ENCODE data around the gene SEPTIN7.

The SEPTIN7 gene

GRCh38 chr7:35828817-35829216 lies 28.0 kb downstream of the SEPTIN7 start:
- no peak for TF ChIP-seq CTCF (IDR thresholded peaks at IDR 0.05; ENCODE audit: borderline replicate concordance, insufficient read depth, low read depth, low read length)
- no peak overlapping the region for H3K4me3 ChIP-seq (ENCODE audit: low read depth, low read length)

- no peak overlapping the region for H3K4me3 ChIP-seq (ENCODE audit: low read depth, low read length)
- no peak for TF ChIP-seq CTCF (IDR thresholded peaks at IDR 0.05; ENCODE audit: borderline replicate concordance, insufficient read depth, low read depth, low read length)
Measured at GRCh38 chr7:35831208-35831607, 30.4 kb downstream of the SEPTIN7 start.

GRCh38 chr7:35839860-35840854 lies 39.3 kb downstream of the SEPTIN7 start:
- TF ChIP-seq CTCF (IDR thresholded peaks at IDR 0.05; ENCODE audit: borderline replicate concordance, insufficient read depth, low read depth, low read length) = no peak
- no peak overlapping the region for H3K4me3 ChIP-seq (ENCODE audit: low read depth, low read length)

GRCh38 chr7:35846816-35847412 lies 46.1 kb downstream of the SEPTIN7 start:
- TF ChIP-seq CTCF (IDR thresholded peaks at IDR 0.05; ENCODE audit: borderline replicate concordance, insufficient read depth, low read depth, low read length) = no peak

GRCh38 chr7:35848725-35849124 lies 47.9 kb downstream of the SEPTIN7 start:
- TF ChIP-seq CTCF (IDR thresholded peaks at IDR 0.05; ENCODE audit: borderline replicate concordance, insufficient read depth, low read depth, low read length) = no peak
- H3K4me3 ChIP-seq (ENCODE audit: low read depth, low read length) = no peak overlapping the region

More at GRCh38 chr7:35846816-35847412, 46.1 kb downstream of the SEPTIN7 start:
- H3K4me3 ChIP-seq (ENCODE audit: low read depth, low read length) = no peak overlapping the region

- H3K4me3 ChIP-seq (ENCODE audit: low read depth, low read length) = no peak overlapping the region
- TF ChIP-seq CTCF (IDR thresholded peaks at IDR 0.05; ENCODE audit: borderline replicate concordance, insufficient read depth, low read depth, low read length) = no peak
Measured at GRCh38 chr7:35849158-35849831, 48.4 kb downstream of the SEPTIN7 start.
